DND-41 (cell line): Measurements from ENCODE around the gene NDUFA7.

Experiments
- EZH2 ChIP-seq: IDR thresholded peaks from 3 replicates; pipeline ENCODE4 v1.6.1; 2012; ENCODE audit warnings: borderline replicate concordance, low read depth, mild to moderate bottlenecking, moderate library complexity, low read length, inconsistent platforms; ENCODE audit not compliant: severe bottlenecking
- TF ChIP-seq, protein P1 (sequence below): IDR thresholded peaks from 2 replicates; pipeline ENCODE4 v1.5.1; 2012; ENCODE audit warnings: borderline replicate concordance, low read length, moderate library complexity, mild to moderate bottlenecking; ENCODE audit not compliant: poor library complexity, severe bottlenecking; ENCODE audit errors: extremely low read depth

DNA sequence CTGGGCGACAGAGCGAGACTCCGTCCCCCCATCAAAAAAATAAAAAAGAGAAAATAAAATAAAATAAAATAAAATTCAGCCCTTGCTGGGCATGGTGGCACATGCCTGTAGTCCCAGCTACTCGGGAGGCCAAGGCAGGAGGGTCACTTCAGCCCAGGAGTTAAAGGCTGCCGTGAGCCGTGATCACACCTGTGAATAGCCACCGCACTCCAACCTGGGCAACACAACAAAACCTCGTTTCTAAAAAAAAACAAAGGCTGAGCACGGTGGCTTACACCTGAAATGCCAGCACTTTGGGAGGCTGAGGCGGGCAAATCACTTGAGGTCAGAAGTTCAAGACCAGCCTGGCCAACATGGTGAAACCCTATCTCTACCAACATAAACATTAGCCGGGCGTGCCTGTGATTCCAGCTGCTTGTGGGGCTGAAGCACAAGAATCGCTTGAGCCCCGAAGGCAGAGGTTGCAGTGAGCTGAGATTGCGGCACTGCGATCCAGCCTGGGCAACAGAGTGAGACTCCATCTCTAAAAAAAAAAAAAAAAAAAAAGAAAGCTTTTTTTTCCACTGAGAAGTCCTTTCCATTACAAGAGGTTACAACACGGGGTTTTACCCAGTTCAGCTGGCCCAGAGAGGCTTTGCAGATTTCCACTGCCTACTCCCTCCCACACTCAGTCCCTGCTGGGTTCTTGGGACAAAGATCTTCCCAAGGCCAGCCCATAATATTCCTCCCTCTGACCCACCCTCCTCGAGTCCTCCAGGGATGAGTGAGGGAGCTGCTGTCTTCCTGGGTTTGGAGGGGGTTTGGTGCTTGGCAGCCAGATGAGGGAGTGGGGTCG, 49.2 kb upstream of the NDUFA7 start:
- TF ChIP-seq, protein P1, sequence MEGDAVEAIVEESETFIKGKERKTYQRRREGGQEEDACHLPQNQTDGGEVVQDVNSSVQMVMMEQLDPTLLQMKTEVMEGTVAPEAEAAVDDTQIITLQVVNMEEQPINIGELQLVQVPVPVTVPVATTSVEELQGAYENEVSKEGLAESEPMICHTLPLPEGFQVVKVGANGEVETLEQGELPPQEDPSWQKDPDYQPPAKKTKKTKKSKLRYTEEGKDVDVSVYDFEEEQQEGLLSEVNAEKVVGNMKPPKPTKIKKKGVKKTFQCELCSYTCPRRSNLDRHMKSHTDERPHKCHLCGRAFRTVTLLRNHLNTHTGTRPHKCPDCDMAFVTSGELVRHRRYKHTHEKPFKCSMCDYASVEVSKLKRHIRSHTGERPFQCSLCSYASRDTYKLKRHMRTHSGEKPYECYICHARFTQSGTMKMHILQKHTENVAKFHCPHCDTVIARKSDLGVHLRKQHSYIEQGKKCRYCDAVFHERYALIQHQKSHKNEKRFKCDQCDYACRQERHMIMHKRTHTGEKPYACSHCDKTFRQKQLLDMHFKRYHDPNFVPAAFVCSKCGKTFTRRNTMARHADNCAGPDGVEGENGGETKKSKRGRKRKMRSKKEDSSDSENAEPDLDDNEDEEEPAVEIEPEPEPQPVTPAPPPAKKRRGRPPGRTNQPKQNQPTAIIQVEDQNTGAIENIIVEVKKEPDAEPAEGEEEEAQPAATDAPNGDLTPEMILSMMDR, result no peak
- no peak for TF ChIP-seq EZH2
